ENCODE results near the gene MAP10.

MAP10 gene

DNA sequence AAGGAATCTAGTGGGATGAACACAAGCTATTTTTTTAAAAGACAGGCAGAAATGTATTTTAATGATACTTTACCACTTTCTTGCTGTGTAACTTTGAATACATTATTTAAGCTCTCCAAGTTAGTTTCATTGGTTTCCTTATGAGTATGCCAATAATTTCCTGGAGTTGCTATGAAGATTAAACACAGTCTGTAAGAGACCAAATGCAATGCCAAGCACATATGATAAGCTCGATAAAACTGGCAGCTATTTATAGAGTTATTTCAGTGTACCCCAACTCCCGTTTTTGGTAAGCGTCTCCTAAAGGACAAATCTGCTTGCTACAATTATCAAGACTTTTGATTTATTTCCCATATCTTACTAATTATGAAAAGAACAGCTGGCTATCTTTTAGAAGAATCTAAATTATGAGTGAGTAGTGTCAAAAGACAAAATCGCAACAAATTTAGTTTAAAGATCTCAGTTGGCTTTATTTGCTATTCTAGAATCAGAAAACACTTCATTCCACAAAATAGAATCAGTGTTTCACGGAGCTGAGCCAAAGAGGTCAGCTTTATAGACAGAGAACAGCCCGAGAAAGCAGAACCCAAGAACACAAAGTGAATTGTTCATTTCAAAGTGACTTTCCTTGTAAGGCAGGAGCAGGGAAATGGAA lies 7.2 kb upstream of the MAP10 start:
- no peak for DNase-seq

DNA sequence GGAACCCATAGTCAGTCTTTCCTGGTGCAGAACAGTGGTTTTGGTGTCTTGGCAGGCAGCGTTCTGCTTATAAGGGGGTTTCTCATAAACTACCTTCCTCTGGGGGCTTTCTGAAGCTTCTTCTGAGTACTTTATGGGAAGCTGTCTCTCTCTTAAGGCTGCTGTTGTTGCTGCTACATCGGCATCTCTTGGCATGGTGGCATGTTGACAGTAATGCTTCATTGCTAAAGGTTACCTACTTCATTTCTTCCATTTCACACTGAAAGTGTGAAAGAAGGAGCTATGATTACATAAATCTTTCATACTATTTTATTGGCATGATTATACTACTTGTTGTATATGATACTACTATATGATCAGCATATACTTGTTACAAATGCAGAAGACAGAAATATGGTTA lies 6.3 kb upstream of the MAP10 start:
- no peak for DNase-seq

DNA sequence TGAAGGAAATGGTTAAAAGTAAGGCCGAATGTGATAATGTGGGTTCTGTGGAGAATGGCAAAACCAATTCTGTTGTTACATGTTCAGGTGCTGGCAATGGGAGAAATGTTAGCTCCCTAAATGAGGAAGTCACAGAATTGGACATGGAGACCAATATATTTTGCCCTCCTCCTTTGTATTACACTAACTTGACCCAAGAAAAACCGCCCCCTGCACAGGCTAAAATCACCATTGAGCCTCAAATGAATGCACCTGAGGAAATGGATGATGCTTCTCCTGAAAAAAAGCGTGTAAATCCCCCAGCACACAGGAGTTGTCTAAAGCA lies 932 bp downstream of the MAP10 start:
- no peak for DNase-seq

DNA sequence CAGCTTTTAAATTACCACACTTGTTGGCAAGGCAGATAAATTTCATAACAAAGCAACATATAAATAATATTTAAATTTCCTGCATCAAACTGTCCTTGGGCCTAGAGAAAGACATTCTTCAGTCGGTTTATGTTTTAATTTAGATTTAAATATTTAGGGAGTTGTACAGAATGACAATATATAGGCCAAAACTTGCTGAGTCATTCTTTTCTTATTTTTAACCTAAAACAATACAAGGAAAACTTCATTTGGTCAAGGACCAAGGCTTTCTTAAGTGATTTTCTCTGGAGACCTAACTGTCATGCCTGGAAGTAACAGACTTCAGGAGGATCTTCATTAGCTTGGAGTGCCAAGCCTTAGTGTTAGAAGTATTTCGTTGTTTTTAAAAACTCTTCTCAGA lies 5.6 kb downstream of the MAP10 start:
- no peak for DNase-seq

DNA sequence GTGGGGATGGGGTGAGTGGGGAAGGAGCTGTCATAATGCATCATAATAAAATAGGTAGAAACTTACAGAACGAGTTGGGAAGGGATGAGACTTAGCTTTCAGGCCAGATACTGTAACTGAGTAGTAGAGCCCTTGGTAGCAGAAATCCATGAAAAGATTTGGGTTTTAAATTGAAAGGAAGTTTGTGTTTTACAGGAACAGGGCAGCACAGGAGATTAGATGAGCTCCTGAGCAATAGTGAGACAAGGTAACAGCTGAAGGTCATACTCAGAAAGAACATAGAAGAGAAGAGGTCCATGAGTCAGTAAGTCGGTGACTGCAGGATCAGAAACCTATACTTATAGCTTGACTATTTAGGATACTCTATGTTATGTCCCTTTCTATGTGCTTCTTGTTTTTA lies 7.3 kb downstream of the MAP10 start:
- DNase-seq = no peak

DNA sequence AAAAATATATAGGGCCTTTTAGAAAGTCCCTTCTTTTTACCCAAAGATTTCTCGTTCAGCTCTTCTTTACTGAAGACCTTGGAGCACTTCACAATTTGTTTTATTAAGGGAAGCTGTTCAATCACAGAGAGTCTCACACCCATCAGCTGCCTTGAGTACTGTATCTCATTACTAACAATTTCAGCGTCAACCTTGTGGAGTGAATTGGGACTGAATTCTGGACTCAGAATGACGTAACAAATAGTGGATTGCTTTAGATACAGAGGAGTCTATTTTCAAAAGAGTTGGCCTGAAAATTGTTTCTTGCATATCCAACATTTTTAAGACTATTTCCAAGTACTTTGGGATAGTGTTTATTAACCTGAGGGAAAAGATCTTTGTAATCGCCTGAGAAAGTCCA lies 7.9 kb downstream of the MAP10 start:
- DNase-seq = no peak

DNA sequence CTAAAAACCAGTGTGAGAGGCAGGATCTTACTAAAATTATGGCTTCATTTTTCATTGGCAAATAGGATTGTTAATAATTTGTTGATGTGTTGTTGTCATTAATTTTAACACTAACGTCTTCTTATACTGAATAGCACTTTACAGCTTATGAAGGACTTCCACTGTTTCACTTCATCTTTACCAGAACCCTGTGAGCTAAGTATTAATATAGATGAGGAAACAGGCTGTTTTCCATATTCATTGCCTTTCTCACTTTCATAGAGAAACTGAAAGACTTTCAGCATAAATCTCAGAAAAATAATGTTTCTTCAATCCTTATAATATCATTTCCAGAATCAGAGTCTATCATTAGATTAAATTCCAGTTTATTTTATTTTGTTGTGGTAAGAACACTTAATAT lies 8.5 kb downstream of the MAP10 start:
- DNase-seq = no peak

DNA sequence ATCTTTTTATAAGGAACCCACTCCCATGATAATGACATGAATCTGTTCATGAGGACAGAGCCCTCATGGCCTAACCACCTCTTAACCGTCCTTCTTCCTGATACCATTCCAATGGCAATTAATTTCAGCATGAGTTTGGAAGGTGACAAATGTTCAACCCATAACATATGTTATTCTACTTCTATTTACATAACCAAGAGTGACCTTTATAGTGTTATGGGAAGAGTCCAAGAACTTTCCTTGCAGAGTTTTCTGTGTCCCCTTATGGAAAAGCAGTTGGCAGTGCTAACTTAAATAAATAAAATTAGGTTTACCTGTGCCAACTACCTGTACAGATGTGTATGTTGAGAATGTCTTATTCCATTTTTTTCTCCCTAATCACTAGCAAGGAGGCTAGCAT lies 11.1 kb downstream of the MAP10 start:
- DNase-seq = no peak

DNA sequence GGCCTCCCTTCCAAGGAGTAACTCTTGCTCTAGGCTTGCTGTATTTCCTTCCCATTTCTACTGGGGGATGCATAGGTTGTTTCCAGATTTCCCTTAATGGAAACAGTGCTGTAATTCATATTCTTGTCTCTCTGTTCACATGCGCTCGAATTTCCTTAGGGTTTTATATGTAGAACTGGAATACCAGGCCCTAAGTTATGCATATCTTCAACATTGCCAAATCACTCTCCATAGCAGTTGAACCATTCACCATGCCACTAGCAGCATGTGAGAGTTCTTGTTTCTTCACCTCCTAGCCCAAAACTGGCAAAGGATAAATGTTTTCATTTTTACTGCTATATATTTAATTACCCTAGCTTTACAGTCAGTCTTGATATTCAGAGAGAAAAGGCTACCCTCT lies 12.8 kb downstream of the MAP10 start:
- DNase-seq = no peak

DNA sequence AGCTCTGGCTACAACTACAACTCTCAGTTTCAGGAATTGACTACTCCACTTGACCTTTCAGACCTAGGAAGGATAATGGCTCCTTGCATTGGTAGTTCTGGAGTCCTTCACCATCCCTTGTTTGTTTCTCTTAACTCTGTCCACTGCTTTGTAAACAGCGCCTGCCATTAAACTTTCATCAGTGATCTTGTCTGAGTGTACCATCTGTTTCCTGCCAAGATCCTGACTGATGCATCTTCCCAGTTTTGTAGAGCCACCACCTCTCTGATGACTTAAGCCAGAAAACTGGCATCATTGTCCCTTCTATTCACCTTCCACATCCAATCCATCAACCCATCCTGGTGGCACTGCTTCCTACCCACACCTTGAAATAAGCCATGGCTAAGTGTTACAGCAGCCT lies 15.2 kb downstream of the MAP10 start:
- no peak for DNase-seq

DNA sequence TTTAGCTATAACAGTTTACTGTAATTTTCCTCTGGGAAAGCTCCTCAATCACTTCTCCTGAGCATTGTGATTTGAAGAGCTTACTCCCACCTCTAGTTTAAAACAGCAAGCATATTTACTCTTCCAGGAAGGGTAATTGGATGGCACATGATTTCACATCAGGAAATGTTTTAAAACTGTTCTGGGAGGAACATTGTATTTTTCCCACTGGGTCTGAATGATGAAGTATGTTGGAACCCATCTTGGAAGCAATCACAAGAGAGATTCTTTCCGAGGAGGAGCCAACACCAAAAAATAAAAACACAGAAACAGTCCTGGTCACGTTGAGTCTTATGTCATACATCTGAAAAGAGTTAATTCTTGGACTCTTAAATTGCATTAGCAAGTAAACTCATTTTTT lies 17.3 kb downstream of the MAP10 start:
- DNase-seq = no peak

DNA sequence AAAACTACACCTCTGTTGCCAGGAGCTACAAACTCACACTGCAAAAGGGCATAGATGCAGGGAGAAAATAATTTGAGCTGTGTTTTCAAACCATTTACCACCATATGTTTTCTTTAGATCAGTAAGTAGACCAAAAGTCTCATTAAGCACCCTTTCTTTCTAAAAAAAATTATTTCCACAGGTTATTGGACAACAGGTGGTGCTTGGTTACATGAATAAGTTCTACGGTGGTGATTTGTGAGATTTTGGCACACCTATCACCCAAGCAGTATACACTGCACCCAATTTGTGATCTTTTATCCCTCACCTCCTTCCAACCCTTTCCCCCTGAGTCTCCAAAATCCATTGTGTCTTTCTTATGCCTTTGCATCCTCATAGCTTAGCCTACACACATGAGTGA lies 21.1 kb downstream of the MAP10 start:
- DNase-seq = no peak

DNA sequence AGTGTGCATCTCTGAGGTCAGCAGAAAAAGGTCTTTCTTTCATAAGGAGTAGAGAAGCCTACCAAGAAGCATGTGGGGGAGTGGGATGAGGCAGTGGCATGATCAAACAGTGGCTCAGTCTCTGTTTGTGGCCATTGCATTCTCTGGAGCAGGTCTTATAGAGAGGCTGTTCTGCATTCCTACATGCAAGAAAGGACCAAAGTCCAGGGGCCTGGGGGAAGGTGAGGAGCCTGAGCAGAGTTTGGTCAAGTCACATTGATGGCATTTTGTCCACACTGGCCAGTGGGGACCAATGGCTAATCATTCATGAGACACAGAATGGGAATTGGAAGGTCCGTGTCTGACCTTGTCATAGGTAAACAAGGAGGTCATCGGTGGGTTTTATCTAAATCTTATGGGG lies 25.4 kb downstream of the MAP10 start:
- no peak for DNase-seq

DNA sequence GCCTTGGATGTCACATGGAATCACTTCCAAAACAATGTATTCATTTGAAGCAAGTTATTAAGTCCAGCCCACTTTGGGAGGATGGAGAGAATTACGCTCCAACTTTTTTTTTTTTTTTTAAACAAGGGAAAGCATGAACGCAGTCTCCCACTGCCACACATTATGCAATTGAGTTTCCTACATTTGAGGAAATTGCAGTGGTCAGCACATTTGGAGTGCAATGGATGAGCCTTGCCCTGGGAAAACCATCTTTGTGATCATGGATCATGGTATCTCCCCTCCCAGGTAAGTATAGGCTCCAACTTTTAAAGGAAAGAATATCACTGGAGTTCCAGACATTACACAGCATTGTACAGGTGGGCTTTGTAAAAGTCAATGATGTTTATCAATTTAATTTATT lies 26.7 kb downstream of the MAP10 start:
- no peak for DNase-seq

DNA sequence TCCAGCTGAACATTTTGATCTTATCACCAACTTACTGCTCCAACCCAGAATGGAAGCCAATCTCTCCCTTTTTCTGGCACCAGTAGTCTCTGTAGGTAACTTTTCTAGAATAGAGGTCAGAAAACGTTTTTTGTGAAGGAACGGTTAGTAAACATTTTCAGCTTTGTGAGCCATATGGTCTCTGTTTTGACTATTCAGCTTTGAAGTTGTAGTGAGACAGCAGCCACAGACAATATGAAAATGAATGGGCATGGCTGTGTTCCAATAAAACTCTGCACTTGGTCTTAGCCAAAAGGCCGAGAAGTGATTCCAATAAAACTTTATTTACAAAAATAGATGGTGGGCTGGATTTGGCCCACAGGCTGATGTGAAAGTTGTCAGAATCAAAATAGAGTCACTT lies 28.9 kb downstream of the MAP10 start:
- peak; percentile 79 for DNase-seq

DNA sequence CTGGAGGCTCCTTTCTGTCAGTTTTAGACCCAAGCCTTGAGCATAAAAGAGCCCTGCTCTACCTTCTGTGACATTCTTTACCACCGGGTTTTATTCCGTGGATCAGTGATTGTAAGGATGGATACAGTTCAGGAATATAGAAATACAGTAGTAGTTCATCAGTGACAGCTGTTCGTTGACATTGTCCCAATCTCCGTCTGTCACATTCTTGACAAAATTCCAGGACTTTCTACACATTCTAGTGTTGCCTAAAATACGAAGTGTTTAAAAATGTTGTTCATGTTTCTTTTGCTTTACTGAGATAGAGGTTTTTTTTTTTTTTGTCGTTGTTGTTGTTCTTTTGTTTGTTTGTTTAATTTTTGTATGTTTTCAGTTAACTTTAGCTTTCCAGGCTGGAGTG lies 29.9 kb downstream of the MAP10 start:
- peak; percentile 83 for DNase-seq

DNA sequence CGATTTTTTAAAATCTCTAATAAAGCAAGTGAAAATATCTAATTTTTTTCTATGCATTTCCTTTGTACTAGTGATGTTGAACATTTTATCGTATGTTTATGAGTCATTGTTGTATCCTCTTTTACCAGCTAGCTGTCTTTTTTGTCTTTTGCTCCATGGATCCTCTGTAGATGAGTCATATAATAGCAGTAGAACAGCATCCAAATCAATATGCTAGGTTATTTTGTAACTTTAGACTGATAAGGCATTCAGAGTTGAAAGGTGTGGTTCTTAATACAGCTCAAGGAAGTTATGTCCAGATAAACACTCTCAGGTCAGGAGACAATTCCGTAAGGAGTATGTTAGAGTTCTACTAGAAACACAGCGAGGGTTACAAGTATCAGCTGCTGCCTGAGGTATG lies 31.9 kb downstream of the MAP10 start:
- no peak for DNase-seq

DNA sequence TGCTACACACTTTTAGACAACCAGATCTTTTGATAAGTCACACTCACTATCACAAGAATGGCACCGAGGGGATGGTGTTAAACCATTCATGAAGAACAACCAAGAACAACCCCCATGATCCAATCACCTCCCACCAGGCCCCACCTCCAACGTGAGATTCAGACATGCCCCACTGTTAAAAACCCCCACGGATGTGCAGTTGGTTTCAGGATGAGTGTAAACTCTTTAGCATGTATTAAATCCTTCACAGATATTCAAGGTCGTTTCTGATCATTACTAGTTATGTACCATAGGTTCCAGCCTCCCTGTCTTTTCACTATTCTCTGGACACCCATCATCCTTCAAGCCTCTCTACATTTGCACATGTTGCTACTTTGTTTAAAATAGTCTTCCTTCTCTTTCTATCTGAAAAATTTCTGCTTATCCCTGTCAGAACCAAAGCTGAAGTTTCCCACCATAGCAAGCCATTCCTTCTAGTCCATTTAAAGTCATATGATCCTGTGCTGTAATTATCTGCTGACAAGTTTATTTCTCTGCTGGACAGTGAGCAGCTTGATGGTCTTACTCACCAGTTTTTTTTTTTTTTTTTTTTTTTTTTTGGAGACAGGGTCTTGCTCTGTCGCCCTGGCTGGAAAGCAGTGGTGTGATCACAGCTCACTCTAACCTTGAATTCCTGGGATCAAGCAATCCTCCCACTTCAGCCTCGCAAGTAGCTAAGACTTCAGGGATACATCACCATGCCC lies 36.8 kb downstream of the MAP10 start:
- no peak for DNase-seq

DNA sequence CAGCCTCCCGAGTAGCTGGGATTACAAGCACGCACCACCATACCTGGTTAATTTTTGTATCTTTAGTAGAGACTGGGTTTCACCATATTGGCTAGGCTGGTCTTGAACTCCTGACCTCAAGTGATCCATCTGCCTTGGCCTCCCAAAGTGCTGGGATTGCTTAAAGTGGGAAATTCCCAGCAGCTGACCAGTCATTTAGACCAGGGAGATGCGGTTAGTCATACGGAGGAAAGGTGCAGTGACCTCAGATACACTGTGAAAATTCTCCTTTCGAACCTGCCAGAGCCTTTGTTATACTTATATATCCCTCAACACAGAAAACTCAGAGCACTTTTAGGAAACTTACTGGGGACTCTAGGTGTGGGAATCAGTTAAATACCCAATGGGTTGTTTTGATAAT lies 39.6 kb downstream of the MAP10 start:
- no peak for DNase-seq

DNA sequence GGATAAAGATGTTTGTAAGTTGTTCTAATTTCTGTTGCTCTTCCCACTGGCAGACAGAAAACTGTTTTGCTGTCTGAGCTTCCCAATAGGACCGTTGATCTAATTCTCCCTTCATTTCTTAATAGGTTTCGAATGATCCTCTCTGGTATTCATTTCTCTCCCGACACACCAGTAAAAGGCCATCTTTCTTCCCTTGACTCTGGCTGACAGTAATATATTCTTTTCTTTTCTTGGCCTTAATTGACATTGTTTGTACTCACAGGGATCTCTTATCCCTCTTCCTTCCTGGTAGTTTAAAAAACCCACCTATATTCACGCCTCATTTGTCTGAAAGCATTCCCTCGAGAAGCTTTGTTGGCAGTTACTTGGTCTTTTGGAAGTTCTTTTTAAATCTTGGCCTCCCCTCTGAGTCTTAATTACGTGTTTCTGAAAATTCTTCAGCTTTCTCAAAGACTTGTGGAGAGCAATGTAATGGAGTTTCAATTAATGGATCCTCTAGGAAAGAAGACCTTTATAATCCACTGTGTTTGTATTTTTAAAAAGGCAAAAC lies 40.3 kb downstream of the MAP10 start:
- no peak for DNase-seq

DNA sequence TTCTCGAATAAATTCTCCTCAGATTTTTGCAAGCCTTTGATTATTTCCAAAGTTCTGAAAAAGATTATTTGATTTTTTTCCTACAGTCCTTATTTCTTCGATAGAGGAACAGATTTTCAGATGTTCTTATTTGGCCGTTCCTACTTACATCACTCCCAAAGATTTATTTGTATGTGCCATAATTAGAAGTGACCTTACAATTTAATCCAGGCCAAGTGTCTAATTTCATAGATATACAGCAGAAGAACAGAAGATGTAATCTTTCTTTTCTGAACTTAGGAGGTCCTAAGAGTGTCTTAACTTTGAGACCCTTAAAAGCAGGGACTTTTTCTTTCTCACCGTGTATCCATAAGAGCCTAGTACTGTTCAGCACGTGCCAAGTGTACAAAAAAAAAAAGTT lies 46.3 kb downstream of the MAP10 start:
- DNase-seq = no peak

DNA sequence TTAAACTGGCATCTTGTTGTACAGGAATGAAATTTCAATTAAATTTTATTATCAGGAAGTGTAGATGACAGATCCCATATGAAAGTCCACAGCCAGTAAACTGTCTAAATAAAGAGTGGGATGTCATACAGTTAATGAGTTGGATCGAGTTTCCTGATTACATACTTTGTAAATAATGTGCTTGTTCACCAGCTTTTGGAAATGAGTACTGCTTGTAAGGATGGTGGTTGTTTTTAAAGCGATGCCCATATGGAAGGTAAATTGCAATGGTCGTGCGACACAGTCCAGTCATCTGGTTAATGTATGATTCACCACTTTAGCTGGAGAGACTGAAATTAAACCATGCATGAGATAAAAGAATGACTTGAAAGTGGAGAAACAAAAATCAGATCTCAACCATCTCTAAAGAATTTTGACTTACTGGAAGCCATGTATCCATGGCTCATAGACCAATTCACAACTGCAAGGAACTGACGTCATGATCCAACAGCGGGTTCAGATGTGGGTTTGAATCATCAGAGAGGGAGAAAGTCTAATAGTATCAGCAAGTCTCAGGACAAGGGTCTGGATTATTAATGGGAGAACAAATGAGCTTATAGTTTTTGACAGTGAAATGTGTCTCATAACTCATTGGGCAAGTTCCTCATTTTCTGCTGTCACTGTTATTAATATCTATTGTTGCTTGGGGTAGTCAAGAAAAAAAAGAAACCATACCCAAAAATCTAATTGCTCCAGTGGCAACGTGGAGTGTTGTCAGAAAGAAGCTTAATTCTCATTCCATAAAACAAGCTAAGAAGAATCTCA lies 49.0 kb downstream of the MAP10 start:
- peak; percentile 94 for DNase-seq

DNA sequence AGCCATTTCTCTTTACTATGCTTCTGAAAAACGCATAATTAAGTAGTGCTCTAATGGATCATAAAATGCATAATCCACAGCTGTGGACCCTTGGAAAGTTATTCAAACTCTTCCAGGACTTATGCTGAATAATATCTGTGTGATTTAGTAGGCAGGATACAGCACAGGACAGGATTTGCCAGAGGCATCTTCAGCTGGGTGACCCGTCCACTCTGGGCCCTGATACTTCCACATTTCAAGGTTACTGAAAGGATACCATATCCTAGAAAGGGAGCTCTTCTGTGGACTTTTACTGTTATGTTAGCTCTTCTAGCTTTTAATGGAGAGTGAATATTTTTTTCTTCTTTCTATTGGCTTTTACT lies 49.6 kb downstream of the MAP10 start:
- no peak for DNase-seq

DNA sequence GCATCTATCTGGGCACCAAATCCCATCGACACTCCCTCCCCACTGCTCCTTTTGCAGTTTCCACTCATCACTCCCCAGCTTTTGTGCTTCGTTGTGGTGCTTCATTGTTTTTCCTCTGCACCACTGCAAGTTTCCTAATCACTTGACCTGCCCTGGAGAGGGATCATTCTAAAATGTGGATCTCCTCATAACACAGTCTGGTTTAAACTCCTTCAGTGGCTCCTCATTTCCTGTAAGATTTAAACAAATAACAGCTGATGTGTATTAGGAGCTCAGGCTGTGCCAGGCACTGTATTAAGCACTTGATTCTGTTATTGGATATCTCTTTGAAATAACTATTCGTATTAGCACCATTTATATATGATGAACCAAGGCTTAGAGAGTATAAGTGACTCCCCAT lies 51.3 kb downstream of the MAP10 start:
- no peak for DNase-seq

Data from NCI-H1694 (cell line).